ENCODE results near the gene PDCD7. TPM values are rescaled to one million over a fixed set of nuclear protein-coding genes. Genes with fewer than 3 reads are reported as not detected.

Gene PDCD7
- total RNA-seq, 1 experiment from 2014 or later: 19.7 TPM

GRCh38 chr15:65105038-65105437 lies 28.6 kb downstream of the PDCD7 start:
- DNase-seq (ENCODE audit: low read depth, low spot score) (no peak), ATAC-seq (no peak)
- H3K4me1 ChIP-seq (ENCODE audit: control insufficient read depth, insufficient read depth, low read length): no peaks in the 10 kb centered on the region
- no peak overlapping the region for H3K27ac ChIP-seq (ENCODE audit: low read length)
- in situ Hi-C loops (cut with HindIII; ENCODE audit: low pct_unique_long_range_greater_than_20kb, low sequenced_read_pairs) (no loop called here), intact Hi-C loops (cut with micrococcal nuclease; ENCODE audit: unreplicated experiment) (no loop called here)
- no TSS peak for BruUV-seq (replicated peaks)
- TF ChIP-seq REST (IDR thresholded peaks at IDR 0.05; ENCODE audit: insufficient read depth in 1 of 2, low read depth in 2 of 2, low read length in 1 of 2) (no peak), TCF7L2 (IDR thresholded peaks at IDR 0.05; ENCODE audit: low read depth, low read length) (no peak), SIN3A (IDR thresholded peaks at IDR 0.05; ENCODE audit: borderline replicate concordance, insufficient read depth, low read depth, low read length) (no peak), POLR2AphosphoS5 (IDR thresholded peaks at IDR 0.05; ENCODE audit: low read depth, low read length) (no peak), CTCF (IDR thresholded peaks at IDR 0.05) (no peak)
- ChIA-PET POLR2A (interaction anchor here (0.6 kb wide), 2 partner anchors 52 to 132 kb away, joined by 3 to 9 read pairs; no protein-coding TSS in a partner anchor), CTCF (no interaction called here)
- no peaks in the 10 kb centered on the region for H3K9me3 ChIP-seq (ENCODE audit: control insufficient read depth, insufficient read depth, low read depth, low read length)
- H3K4me3 ChIP-seq (ENCODE audit: low read depth in 2 of 2, low read length in 2 of 2): no peak overlapping the region
- no peaks in the 10 kb centered on the region for H3K36me3 ChIP-seq (ENCODE audit: control insufficient read depth, insufficient read depth, low read length)
- no peaks in the 10 kb centered on the region for H3K27me3 ChIP-seq (ENCODE audit: control insufficient read depth, insufficient read depth, low read length)

GRCh38 chr15:65102912-65103311 lies 30.7 kb downstream of the PDCD7 start:
- in situ Hi-C loops (cut with HindIII; ENCODE audit: low pct_unique_long_range_greater_than_20kb, low sequenced_read_pairs) (no loop called here), intact Hi-C loops (cut with micrococcal nuclease; ENCODE audit: unreplicated experiment) (no loop called here)
- CTCF ChIA-PET: no interaction called here
- no peaks in the 10 kb centered on the region for H3K36me3 ChIP-seq (ENCODE audit: control insufficient read depth, insufficient read depth, low read length)
- no peaks in the 10 kb centered on the region for H3K9me3 ChIP-seq (ENCODE audit: control insufficient read depth, insufficient read depth, low read depth, low read length)
- BruUV-seq (replicated peaks): no TSS peak
- no peak for DNase-seq (ENCODE audit: low read depth, low spot score)
- H3K27me3 ChIP-seq (ENCODE audit: control insufficient read depth, insufficient read depth, low read length): no peaks in the 10 kb centered on the region
- H3K4me1 ChIP-seq (ENCODE audit: control insufficient read depth, insufficient read depth, low read length): no peaks in the 10 kb centered on the region
- no peak overlapping the region for H3K4me3 ChIP-seq (ENCODE audit: low read depth in 2 of 2, low read length in 2 of 2)
- no peak overlapping the region for H3K27ac ChIP-seq (ENCODE audit: low read length)
- TF ChIP-seq REST (IDR thresholded peaks at IDR 0.05; ENCODE audit: insufficient read depth in 1 of 2, low read depth in 2 of 2, low read length in 1 of 2) (no peak), POLR2AphosphoS5 (IDR thresholded peaks at IDR 0.05; ENCODE audit: low read depth, low read length) (no peak), SIN3A (IDR thresholded peaks at IDR 0.05; ENCODE audit: borderline replicate concordance, insufficient read depth, low read depth, low read length) (no peak)
- POLR2A ChIA-PET: no interaction called here
- ATAC-seq: no peak

Measured in Panc1 (cell line).